Activated CD4-positive, alpha-beta T cell treated with anti-CD3 and anti-CD28 coated beads, Interleukin-2, Interleukin-6, amounts not matched to agents 100 ng/mL and 50 ng/mL, durations not matched to agents 16 hours and 8 hours (primary cell): ENCODE measurements around the gene CAPRIN2.

Experiments
- DNase-seq: peaks from one replicate; pipeline ENCODE4 v3.0.0-alpha.2; 2020

The CAPRIN2 gene

GRCh38 chr12:30696486-30696885 lies 58.3 kb downstream of the CAPRIN2 start:
- no peak for DNase-seq

GRCh38 chr12:30696103-30696408 lies 58.7 kb downstream of the CAPRIN2 start:
- DNase-seq = no peak

GRCh38 chr12:30695199-30696102 lies 59.3 kb downstream of the CAPRIN2 start, which contains the start of gene IPO8:
Gene IPO8, minus strand, starts transcription at chr12:30695869. Its CDS starts 222 bp downstream, at chr12:30695647.
- DNase-seq = peak; percentile 92

GRCh38 chr12:30694412-30695198 lies 60.1 kb downstream of the CAPRIN2 start:
- peak; percentile 17 for DNase-seq

GRCh38 chr12:30692470-30692869 lies 62.3 kb downstream of the CAPRIN2 start:
- no peak for DNase-seq

GRCh38 chr12:30691122-30691879 lies 63.5 kb downstream of the CAPRIN2 start:
- DNase-seq = no peak

GRCh38 chr12:30687265-30687986 lies 67.3 kb downstream of the CAPRIN2 start:
- DNase-seq = no peak

- no peak for DNase-seq
Measured at GRCh38 chr12:30679241-30679640, 75.5 kb downstream of the CAPRIN2 start.

- DNase-seq = no peak
Measured at GRCh38 chr12:30678221-30678620, 76.5 kb downstream of the CAPRIN2 start.

- DNase-seq = no peak
Measured at GRCh38 chr12:30661210-30661609, 93.5 kb downstream of the CAPRIN2 start.
